ENCODE measurements around the gene PSMB7.

The PSMB7 gene

GRCh38 chr9:124368692-124369091 lies 46.5 kb downstream of the PSMB7 start:
- Mint-ChIP-seq H3K4me3 (no peak overlapping the region), H3K36me3 (ENCODE audit: low read depth) (peaks cover 65% of the 10 kb centered on the region), H3K27me3 (no peaks in the 10 kb centered on the region), H3K4me1 (ENCODE audit: low read depth) (peaks cover 81% of the 10 kb centered on the region), H3K9me3 (no peaks in the 10 kb centered on the region), H3K27ac (no peak overlapping the region)
- no peak for DNase-seq

GRCh38 chr9:124366476-124367220 lies 48.6 kb downstream of the PSMB7 start:
- Mint-ChIP-seq H3K4me1 (ENCODE audit: low read depth) (peaks cover 77% of the 10 kb centered on the region), H3K27ac (peak overlapping the region; percentile 65), H3K9me3 (no peaks in the 10 kb centered on the region), H3K36me3 (ENCODE audit: low read depth) (peaks cover 58% of the 10 kb centered on the region), H3K27me3 (no peaks in the 10 kb centered on the region), H3K4me3 (no peak overlapping the region)
- no peak for DNase-seq

GRCh38 chr9:124365036-124365435 lies 50.2 kb downstream of the PSMB7 start:
- Mint-ChIP-seq H3K27ac (peak overlapping the region; percentile 22), H3K9me3 (no peaks in the 10 kb centered on the region), H3K27me3 (no peaks in the 10 kb centered on the region), H3K4me1 (ENCODE audit: low read depth) (peaks cover 79% of the 10 kb centered on the region), H3K36me3 (ENCODE audit: low read depth) (peaks cover 62% of the 10 kb centered on the region), H3K4me3 (no peak overlapping the region)
- DNase-seq: no peak

- DNase-seq: no peak
- Mint-ChIP-seq H3K36me3 (ENCODE audit: low read depth) (peaks cover 62% of the 10 kb centered on the region), H3K27me3 (no peaks in the 10 kb centered on the region), H3K27ac (no peak overlapping the region), H3K4me1 (ENCODE audit: low read depth) (peaks cover 83% of the 10 kb centered on the region), H3K4me3 (no peak overlapping the region), H3K9me3 (no peaks in the 10 kb centered on the region)
These were observed 51.1 kb downstream of the PSMB7 start for GRCh38 chr9:124364141-124364540.

GRCh38 chr9:124363326-124364096 lies 51.7 kb downstream of the PSMB7 start:
- Mint-ChIP-seq H3K9me3 (no peaks in the 10 kb centered on the region), H3K27me3 (no peaks in the 10 kb centered on the region), H3K36me3 (ENCODE audit: low read depth) (peaks cover 63% of the 10 kb centered on the region), H3K27ac (no peak overlapping the region), H3K4me1 (ENCODE audit: low read depth) (peaks cover 82% of the 10 kb centered on the region), H3K4me3 (no peak overlapping the region)
- no peak for DNase-seq

GRCh38 chr9:124361128-124361527 lies 54.1 kb downstream of the PSMB7 start:
- Mint-ChIP-seq H3K27me3 (no peaks in the 10 kb centered on the region), H3K27ac (no peak overlapping the region), H3K4me1 (ENCODE audit: low read depth) (peaks cover 77% of the 10 kb centered on the region), H3K4me3 (no peak overlapping the region), H3K9me3 (no peaks in the 10 kb centered on the region), H3K36me3 (ENCODE audit: low read depth) (peaks cover 55% of the 10 kb centered on the region)
- no peak for DNase-seq

GRCh38 chr9:124359855-124360678 lies 55.2 kb downstream of the PSMB7 start:
- Mint-ChIP-seq H3K36me3 (ENCODE audit: low read depth) (peaks cover 58% of the 10 kb centered on the region), H3K4me1 (ENCODE audit: low read depth) (peaks cover 72% of the 10 kb centered on the region), H3K27me3 (no peaks in the 10 kb centered on the region), H3K27ac (peak overlapping the region; percentile 87), H3K4me3 (no peak overlapping the region), H3K9me3 (no peaks in the 10 kb centered on the region)
- DNase-seq: no peak

- Mint-ChIP-seq H3K4me3 (no peak overlapping the region), H3K4me1 (ENCODE audit: low read depth) (peaks cover 66% of the 10 kb centered on the region), H3K9me3 (no peaks in the 10 kb centered on the region), H3K36me3 (ENCODE audit: low read depth) (peaks cover 58% of the 10 kb centered on the region), H3K27me3 (no peaks in the 10 kb centered on the region), H3K27ac (peak overlapping the region; percentile 87)
- no peak for DNase-seq
These were observed 55.8 kb downstream of the PSMB7 start for GRCh38 chr9:124359426-124359825.

- Mint-ChIP-seq H3K9me3 (no peaks in the 10 kb centered on the region), H3K36me3 (ENCODE audit: low read depth) (peaks cover 59% of the 10 kb centered on the region), H3K27me3 (no peaks in the 10 kb centered on the region), H3K4me3 (no peak overlapping the region), H3K27ac (no peak overlapping the region), H3K4me1 (ENCODE audit: low read depth) (peaks cover 61% of the 10 kb centered on the region)
- no peak for DNase-seq
These were observed 56.6 kb downstream of the PSMB7 start for GRCh38 chr9:124358631-124359030.

- Mint-ChIP-seq H3K36me3 (ENCODE audit: low read depth) (peaks cover 59% of the 10 kb centered on the region), H3K27me3 (no peaks in the 10 kb centered on the region), H3K4me1 (ENCODE audit: low read depth) (peaks cover 53% of the 10 kb centered on the region), H3K9me3 (no peaks in the 10 kb centered on the region), H3K4me3 (no peak overlapping the region), H3K27ac (peak overlapping the region; percentile 30)
- DNase-seq: no peak
These were observed 57.4 kb downstream of the PSMB7 start for GRCh38 chr9:124357721-124358361.

- Mint-ChIP-seq H3K27ac (peak overlapping the region; percentile 30), H3K9me3 (no peaks in the 10 kb centered on the region), H3K27me3 (no peaks in the 10 kb centered on the region), H3K4me1 (ENCODE audit: low read depth) (peaks cover 48% of the 10 kb centered on the region), H3K4me3 (no peak overlapping the region), H3K36me3 (ENCODE audit: low read depth) (peaks cover 67% of the 10 kb centered on the region)
- no peak for DNase-seq
These were observed 58.4 kb downstream of the PSMB7 start for GRCh38 chr9:124356745-124357390.

- Mint-ChIP-seq H3K27ac (peak overlapping the region; percentile 41), H3K36me3 (ENCODE audit: low read depth) (peaks cover 69% of the 10 kb centered on the region), H3K4me1 (ENCODE audit: low read depth) (peaks cover 41% of the 10 kb centered on the region), H3K4me3 (no peak overlapping the region), H3K27me3 (no peaks in the 10 kb centered on the region), H3K9me3 (no peaks in the 10 kb centered on the region)
- DNase-seq: no peak
These were observed 59.1 kb downstream of the PSMB7 start for GRCh38 chr9:124355941-124356744.

Data from activated T-cell treated with anti-CD3 and anti-CD28 coated beads, Interleukin-2, amount 50 U/mL, for 24 hours (primary cell).